Stimulated activated CD8-positive, alpha-beta memory T cell treated with anti-CD3 and anti-CD28 coated beads, Interleukin-7, amount 100 ng/mL, for 4 hours (primary cell): ENCODE measurements around the gene FEZF2.

ENCODE experiments used
- DNase-seq, 2 donors: peaks; one replicate each; pipeline ENCODE4 v3.0.0-alpha.2; 2020; ENCODE audit warnings: low read depth in 2 of 2

FEZF2 gene

GRCh38 chr3:62372621-62373041 lies 719 bp downstream of the FEZF2 start:
- no peak for DNase-seq

- no peak for DNase-seq
These were observed 1.4 kb downstream of the FEZF2 start for GRCh38 chr3:62371720-62372591.

- DNase-seq = no peak
These were observed 2.3 kb downstream of the FEZF2 start for GRCh38 chr3:62370858-62371719.

GRCh38 chr3:62370112-62370857 lies 3.1 kb downstream of the FEZF2 start:
- no peak for DNase-seq

GRCh38 chr3:62369476-62369743 lies 3.9 kb downstream of the FEZF2 start:
- no peak for DNase-seq

GRCh38 chr3:62368705-62369475 lies 4.5 kb downstream of the FEZF2 start:
- DNase-seq = no peak

- no peak for DNase-seq
These were observed 5.1 kb downstream of the FEZF2 start for GRCh38 chr3:62368290-62368704.

- no peak for DNase-seq
These were observed 5.6 kb downstream of the FEZF2 start for GRCh38 chr3:62367763-62368195.

- no peak for DNase-seq
These were observed 7.2 kb downstream of the FEZF2 start for GRCh38 chr3:62366126-62366484.

- DNase-seq = no peak
These were observed 7.8 kb downstream of the FEZF2 start for GRCh38 chr3:62365391-62366125.

GRCh38 chr3:62364191-62364590 lies 9.2 kb downstream of the FEZF2 start:
- no peak for DNase-seq

- DNase-seq = no peak
These were observed 10.1 kb downstream of the FEZF2 start for GRCh38 chr3:62363275-62363674.

GRCh38 chr3:62361824-62362223 lies 11.5 kb downstream of the FEZF2 start:
- DNase-seq = no peak

- no peak for DNase-seq
These were observed 12.1 kb downstream of the FEZF2 start for GRCh38 chr3:62361261-62361660.

- DNase-seq = no peak
These were observed 13.8 kb downstream of the FEZF2 start for GRCh38 chr3:62359531-62359930.

GRCh38 chr3:62356356-62356755 lies 17.0 kb downstream of the FEZF2 start:
- no peak for DNase-seq

- DNase-seq = no peak
These were observed 17.6 kb downstream of the FEZF2 start for GRCh38 chr3:62355703-62356102.

GRCh38 chr3:62343755-62344154 lies 29.6 kb downstream of the FEZF2 start:
- no peak for DNase-seq

- DNase-seq = no peak
These were observed 38.2 kb downstream of the FEZF2 start for GRCh38 chr3:62335196-62335595.

- DNase-seq = no peak
These were observed 40.5 kb downstream of the FEZF2 start for GRCh38 chr3:62332835-62333244.

- no peak for DNase-seq
These were observed 41.3 kb downstream of the FEZF2 start for GRCh38 chr3:62332017-62332416.
